ENCODE results near the gene SMIM43.
A peak's percentile ranks its signal among the peaks of the same experiment; 100 is the strongest.

SMIM43 gene

DNA sequence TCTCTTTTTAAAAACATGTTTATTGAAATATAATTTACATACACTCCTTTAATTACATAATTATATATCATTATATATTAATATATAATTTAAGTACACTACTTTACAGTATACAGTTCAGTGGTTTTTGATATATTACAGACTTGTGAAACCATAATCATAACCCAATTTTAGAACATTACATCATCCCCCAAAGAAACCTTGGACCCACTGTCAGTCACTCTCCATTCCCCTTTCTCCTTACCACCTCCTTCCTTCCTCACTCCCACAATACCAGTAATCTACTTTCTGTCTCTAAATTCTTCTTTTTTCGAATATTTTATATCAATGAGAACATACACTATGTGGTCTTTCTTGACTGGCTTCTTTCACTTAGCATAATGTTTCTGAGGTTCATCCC is 18.2 kb upstream of the SMIM43 start:
- no peaks in the 10 kb centered on the region for H3K36me3 ChIP-seq (ENCODE audit: control insufficient read depth, insufficient read depth, low read length)
- no peak overlapping the region for H3K27ac ChIP-seq (ENCODE audit: low read depth, low read length)
- no peak overlapping the region for H3K9ac ChIP-seq (ENCODE audit: low read depth, low read length)
- H3K9me3 ChIP-seq (ENCODE audit: control insufficient read depth, insufficient read depth, low read length), result no peaks in the 10 kb centered on the region
- H3K4me3 ChIP-seq (ENCODE audit: low read depth, low read length), result no peak overlapping the region
- H3K27me3 ChIP-seq (ENCODE audit: control insufficient read depth, insufficient read depth, low read length), result no peaks in the 10 kb centered on the region
- no peaks in the 10 kb centered on the region for H3K4me1 ChIP-seq (ENCODE audit: control insufficient read depth, insufficient read depth, low read length)

DNA sequence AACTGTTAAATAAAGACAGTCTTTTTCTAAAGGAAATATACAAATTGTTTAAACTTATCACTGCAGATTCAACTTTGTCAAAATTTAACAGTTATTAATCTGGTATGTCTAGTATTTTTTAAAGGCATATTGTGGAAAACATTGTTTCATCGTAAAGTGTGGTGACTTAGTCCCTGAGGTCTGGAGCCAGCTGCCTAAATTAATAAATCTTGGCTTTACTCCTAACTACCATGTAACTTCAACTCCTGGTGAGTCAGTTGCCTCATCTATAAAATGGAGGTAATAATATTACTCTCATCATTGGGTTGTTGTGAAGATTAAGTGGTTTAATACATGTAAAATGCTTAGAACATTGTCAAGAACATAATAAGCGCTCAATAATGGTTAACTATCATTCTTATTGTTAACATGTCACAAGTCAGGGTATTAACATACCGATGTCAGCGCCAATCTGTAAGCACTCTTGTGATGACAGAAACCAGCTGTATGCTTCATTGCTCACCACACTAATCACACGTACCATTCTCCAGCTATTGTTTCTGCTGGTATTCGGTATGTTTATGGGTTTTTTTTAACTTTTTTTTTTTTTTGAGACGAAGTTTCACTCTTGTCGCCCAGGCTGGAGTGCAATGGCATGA is 14.1 kb upstream of the SMIM43 start:
- Histone ChIP-seq H3K4me1 (ENCODE audit: control insufficient read depth, insufficient read depth, low read length) (peaks cover 4% of the 10 kb centered on the region; the same call in 1 of the 2 replicates), H3K4me3 (ENCODE audit: low read depth, low read length) (no peak overlapping the region), H3K36me3 (ENCODE audit: control insufficient read depth, insufficient read depth, low read length) (no peaks in the 10 kb centered on the region), H3K27ac (ENCODE audit: low read depth, low read length) (no peak overlapping the region), H3K9me3 (ENCODE audit: control insufficient read depth, insufficient read depth, low read length) (no peaks in the 10 kb centered on the region), H3K9ac (ENCODE audit: low read depth, low read length) (no peak overlapping the region), H3K27me3 (ENCODE audit: control insufficient read depth, insufficient read depth, low read length) (no peaks in the 10 kb centered on the region)

DNA sequence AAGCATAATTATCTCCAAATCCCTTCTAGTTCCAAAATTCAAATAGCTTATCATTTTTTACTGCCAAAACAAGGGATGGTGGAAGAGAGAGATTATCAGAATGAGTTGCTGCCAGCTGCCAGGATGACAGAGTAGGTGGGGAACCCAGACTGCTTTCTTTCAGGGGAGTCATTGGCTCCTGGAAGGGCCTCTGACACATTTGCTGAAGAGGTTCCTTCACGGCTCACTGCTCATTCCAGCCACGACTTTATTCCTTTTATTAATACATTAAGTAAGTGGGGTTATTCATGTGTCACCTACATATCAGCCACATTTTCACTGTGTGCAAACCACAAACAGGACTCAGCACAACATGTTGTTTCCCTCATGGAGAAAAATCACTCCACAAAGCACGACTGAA is 12.7 kb upstream of the SMIM43 start:
- Histone ChIP-seq H3K4me1 (ENCODE audit: control insufficient read depth, insufficient read depth, low read length) (peaks cover 8% of the 10 kb centered on the region; the same call in 1 of the 2 replicates), H3K4me3 (ENCODE audit: low read depth, low read length) (no peak overlapping the region), H3K9ac (ENCODE audit: low read depth, low read length) (no peak overlapping the region), H3K27me3 (ENCODE audit: control insufficient read depth, insufficient read depth, low read length) (no peaks in the 10 kb centered on the region), H3K9me3 (ENCODE audit: control insufficient read depth, insufficient read depth, low read length) (no peaks in the 10 kb centered on the region), H3K36me3 (ENCODE audit: control insufficient read depth, insufficient read depth, low read length) (no peaks in the 10 kb centered on the region), H3K27ac (ENCODE audit: low read depth, low read length) (no peak overlapping the region)

DNA sequence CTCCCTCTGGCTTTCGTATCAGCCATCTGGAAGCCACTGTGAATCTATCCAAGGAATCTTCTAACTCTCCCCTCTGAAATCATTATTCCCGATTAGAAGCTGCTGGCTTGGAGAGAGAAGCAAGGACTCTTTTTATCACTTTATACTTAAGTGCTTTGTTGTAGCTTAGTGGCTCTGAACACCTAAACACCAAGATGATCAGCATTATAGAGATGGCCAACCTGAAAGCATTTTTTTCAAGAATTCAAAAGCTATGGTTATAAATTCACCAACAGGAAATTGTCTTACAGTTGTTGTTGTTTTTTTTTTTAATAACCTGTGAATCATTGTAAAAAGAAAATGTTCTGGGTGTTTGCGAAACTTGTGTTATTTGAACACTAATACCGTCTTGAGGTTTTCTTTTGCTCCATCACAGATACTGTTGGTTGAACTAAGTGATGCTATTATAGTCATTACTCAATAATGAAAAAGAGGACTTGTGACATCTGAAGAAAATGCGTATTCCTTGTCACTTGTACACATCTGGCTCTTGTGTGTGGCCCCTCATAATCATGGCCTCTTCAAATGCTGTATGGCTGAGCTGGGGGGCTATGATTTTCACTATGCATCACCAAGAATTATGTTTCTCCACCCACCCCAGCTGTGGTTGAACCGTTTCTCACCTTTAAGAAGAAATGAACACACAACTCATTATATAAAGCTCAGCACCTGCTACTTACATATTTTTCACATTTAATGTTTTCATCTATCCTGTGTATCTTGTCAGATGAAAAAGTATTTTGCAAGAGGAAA is 11.8 kb upstream of the SMIM43 start:
- H3K36me3 ChIP-seq (ENCODE audit: control insufficient read depth, insufficient read depth, low read length), result no peaks in the 10 kb centered on the region
- no peak overlapping the region for H3K27ac ChIP-seq (ENCODE audit: low read depth, low read length)
- no peak overlapping the region for H3K9ac ChIP-seq (ENCODE audit: low read depth, low read length)
- H3K9me3 ChIP-seq (ENCODE audit: control insufficient read depth, insufficient read depth, low read length), result no peaks in the 10 kb centered on the region
- no peaks in the 10 kb centered on the region for H3K27me3 ChIP-seq (ENCODE audit: control insufficient read depth, insufficient read depth, low read length)
- no peak overlapping the region for H3K4me3 ChIP-seq (ENCODE audit: low read depth, low read length)
- H3K4me1 ChIP-seq (ENCODE audit: control insufficient read depth, insufficient read depth, low read length), result peaks cover 8% of the 10 kb centered on the region; the same call in 1 of the 2 replicates

DNA sequence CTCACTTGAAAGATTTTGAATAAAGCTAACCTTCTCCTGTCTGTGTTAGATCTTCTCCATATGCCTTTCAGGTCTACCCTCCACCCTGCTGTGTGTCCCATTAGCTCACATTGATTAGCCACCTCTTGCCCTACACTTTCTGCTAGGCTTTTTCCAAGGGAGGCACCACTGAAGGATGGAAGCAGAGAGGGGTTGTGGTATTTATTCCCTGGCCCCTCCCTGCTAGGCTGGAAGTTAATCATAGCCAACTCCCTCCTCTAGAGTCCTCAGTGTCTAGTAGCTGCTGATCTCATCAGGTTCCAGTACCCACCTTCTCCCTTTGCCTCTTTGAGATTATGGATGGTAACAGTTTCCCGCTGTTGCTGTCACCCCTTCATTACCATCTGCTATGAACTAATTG is 8.9 kb upstream of the SMIM43 start:
- H3K36me3 ChIP-seq (ENCODE audit: control insufficient read depth, insufficient read depth, low read length), result no peaks in the 10 kb centered on the region
- H3K27ac ChIP-seq (ENCODE audit: low read depth, low read length), result no peak overlapping the region
- H3K4me1 ChIP-seq (ENCODE audit: control insufficient read depth, insufficient read depth, low read length), result peaks cover 8% of the 10 kb centered on the region; the same call in 1 of the 2 replicates
- no peak overlapping the region for H3K4me3 ChIP-seq (ENCODE audit: low read depth, low read length)
- peaks cover 1% of the 10 kb centered on the region; the same call in 1 of the 2 replicates for H3K27me3 ChIP-seq (ENCODE audit: control insufficient read depth, insufficient read depth, low read length)
- H3K9me3 ChIP-seq (ENCODE audit: control insufficient read depth, insufficient read depth, low read length), result no peaks in the 10 kb centered on the region
- no peak overlapping the region for H3K9ac ChIP-seq (ENCODE audit: low read depth, low read length)

DNA sequence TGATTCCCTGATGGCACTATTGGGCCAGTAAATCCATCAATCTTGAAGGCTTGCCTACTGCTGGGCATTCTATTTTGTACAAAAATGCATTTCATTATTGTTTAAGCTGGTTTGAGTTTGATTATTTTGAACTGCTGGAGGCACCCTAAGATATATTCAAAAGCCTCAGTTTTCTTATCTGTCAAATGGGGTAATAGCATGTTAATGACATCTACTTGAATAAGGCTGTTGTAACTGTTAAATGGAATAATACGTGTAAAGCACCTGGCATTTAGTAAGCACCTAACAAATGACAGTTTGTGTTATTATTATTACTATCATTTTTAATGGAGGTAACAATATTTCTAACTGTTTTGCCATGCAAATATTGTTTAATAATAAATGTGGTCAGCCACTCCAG is 6.9 kb upstream of the SMIM43 start:
- Histone ChIP-seq H3K4me3 (ENCODE audit: low read depth, low read length) (no peak overlapping the region), H3K36me3 (ENCODE audit: control insufficient read depth, insufficient read depth, low read length) (no peaks in the 10 kb centered on the region), H3K27ac (ENCODE audit: low read depth, low read length) (no peak overlapping the region), H3K9me3 (ENCODE audit: control insufficient read depth, insufficient read depth, low read length) (no peaks in the 10 kb centered on the region), H3K9ac (ENCODE audit: low read depth, low read length) (no peak overlapping the region), H3K27me3 (ENCODE audit: control insufficient read depth, insufficient read depth, low read length) (peaks cover 16% of the 10 kb centered on the region), H3K4me1 (ENCODE audit: control insufficient read depth, insufficient read depth, low read length) (peaks cover 8% of the 10 kb centered on the region; the same call in 1 of the 2 replicates)

DNA sequence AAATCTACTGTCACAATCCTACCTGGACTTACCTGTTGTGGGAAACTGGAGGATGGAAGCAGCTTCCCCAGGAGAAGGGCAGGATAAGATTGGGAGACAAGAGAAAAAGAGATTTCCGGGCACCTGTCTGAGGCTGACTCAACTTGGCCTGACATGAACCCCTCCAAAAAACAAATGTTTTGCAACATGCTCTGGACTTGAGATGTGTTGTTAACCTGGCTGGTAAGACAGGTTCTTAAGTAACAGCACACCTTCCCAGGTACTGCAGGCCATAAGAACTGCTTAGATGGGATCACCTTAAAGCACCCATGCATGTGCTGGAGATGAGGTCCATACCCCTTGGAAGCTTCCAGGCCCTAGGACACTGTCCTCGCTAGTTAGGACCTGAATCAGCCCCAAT is 4.4 kb upstream of the SMIM43 start:
- no peak overlapping the region for H3K9ac ChIP-seq (ENCODE audit: low read depth, low read length)
- H3K27ac ChIP-seq (ENCODE audit: low read depth, low read length), result no peak overlapping the region
- peaks cover 19% of the 10 kb centered on the region for H3K4me1 ChIP-seq (ENCODE audit: control insufficient read depth, insufficient read depth, low read length)
- H3K36me3 ChIP-seq (ENCODE audit: control insufficient read depth, insufficient read depth, low read length), result no peaks in the 10 kb centered on the region
- H3K9me3 ChIP-seq (ENCODE audit: control insufficient read depth, insufficient read depth, low read length), result no peaks in the 10 kb centered on the region
- H3K4me3 ChIP-seq (ENCODE audit: low read depth, low read length), result no peak overlapping the region
- H3K27me3 ChIP-seq (ENCODE audit: control insufficient read depth, insufficient read depth, low read length), result peaks cover 41% of the 10 kb centered on the region

DNA sequence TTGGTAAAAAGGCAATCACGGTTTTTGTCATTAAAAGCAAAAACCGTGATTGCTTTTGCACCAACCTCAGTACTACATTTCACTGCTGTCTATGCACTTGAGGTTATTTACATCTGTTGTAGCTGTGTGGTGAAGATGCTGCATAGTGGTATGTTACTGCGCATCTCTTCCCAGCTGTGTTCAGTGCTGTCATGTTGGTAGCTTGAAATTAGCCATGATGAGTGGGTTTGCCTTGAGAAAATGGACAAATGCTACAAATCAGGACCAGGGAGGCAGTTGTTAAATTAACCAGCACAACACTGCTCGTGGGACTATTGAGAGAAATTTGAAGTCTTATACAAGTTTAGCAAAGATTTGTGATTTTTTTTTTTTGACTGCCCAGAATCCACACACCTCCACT is 2.2 kb upstream of the SMIM43 start:
- Histone ChIP-seq H3K27me3 (ENCODE audit: control insufficient read depth, insufficient read depth, low read length) (peaks cover 63% of the 10 kb centered on the region), H3K4me3 (ENCODE audit: low read depth, low read length) (no peak overlapping the region), H3K27ac (ENCODE audit: low read depth, low read length) (no peak overlapping the region), H3K36me3 (ENCODE audit: control insufficient read depth, insufficient read depth, low read length) (no peaks in the 10 kb centered on the region), H3K9me3 (ENCODE audit: control insufficient read depth, insufficient read depth, low read length) (no peaks in the 10 kb centered on the region), H3K4me1 (ENCODE audit: control insufficient read depth, insufficient read depth, low read length) (peaks cover 20% of the 10 kb centered on the region; the same call in 1 of the 2 replicates), H3K9ac (ENCODE audit: low read depth, low read length) (no peak overlapping the region)

DNA sequence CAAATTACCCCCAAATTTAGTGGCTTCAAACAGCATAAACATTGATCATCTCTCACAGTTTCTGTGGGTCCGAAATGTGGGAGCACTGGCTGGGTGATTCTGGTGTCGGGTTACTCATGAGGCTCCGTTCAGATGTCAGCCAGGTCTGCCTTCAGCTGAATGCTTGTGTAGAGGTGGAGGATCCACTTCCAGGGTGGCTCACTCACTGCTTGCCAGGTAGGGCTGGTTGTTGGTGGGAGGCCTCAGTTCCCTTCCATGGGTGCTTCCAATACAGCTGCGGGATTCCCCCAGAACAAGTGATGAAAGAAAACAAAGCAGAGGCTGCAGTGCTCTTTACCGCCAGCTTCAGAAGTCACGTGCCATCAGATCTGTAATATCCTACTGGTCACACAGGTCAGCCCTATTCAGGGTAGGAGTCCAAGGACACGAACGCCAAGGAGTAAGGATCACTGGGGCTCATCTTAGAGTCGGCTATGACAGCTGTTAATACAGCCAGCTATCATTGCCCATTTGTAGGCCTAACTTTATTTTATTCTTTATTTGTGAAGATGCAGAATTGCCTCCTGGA is 1.1 kb upstream of the SMIM43 start:
- H3K27ac ChIP-seq (ENCODE audit: low read depth, low read length), result no peak overlapping the region
- H3K4me3 ChIP-seq (ENCODE audit: low read depth, low read length), result peak overlapping the region; percentile 76
- peaks cover 66% of the 10 kb centered on the region for H3K27me3 ChIP-seq (ENCODE audit: control insufficient read depth, insufficient read depth, low read length)
- peaks cover 20% of the 10 kb centered on the region; the same call in 1 of the 2 replicates for H3K4me1 ChIP-seq (ENCODE audit: control insufficient read depth, insufficient read depth, low read length)
- H3K36me3 ChIP-seq (ENCODE audit: control insufficient read depth, insufficient read depth, low read length), result no peaks in the 10 kb centered on the region
- no peaks in the 10 kb centered on the region for H3K9me3 ChIP-seq (ENCODE audit: control insufficient read depth, insufficient read depth, low read length)
- H3K9ac ChIP-seq (ENCODE audit: low read depth, low read length), result no peak overlapping the region

DNA sequence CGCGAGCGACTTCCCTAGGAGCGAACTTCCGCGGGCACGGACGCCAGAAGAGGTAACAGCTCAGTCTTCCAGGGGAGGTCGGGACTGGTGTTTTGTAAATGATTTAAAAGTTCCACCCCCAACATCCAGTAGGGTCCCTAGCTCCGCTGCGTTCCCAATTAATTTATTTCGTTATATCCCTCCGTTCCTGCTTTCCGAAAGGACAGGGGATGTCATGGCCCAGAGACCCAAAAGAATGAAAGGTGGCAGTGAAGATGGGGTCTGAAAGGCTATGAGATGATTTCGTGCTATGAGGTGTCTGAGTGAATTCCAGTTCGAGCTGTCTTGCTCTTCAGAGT is 373 bp upstream of the SMIM43 start:
- Histone ChIP-seq H3K9ac (ENCODE audit: low read depth, low read length) (peak overlapping the region; percentile 44; the same call in 1 of the 2 replicates), H3K4me3 (ENCODE audit: low read depth, low read length) (peak overlapping the region; percentile 76), H3K27ac (ENCODE audit: low read depth, low read length) (no peak overlapping the region), H3K9me3 (ENCODE audit: control insufficient read depth, insufficient read depth, low read length) (no peaks in the 10 kb centered on the region), H3K4me1 (ENCODE audit: control insufficient read depth, insufficient read depth, low read length) (peaks cover 20% of the 10 kb centered on the region; the same call in 1 of the 2 replicates), H3K36me3 (ENCODE audit: control insufficient read depth, insufficient read depth, low read length) (no peaks in the 10 kb centered on the region), H3K27me3 (ENCODE audit: control insufficient read depth, insufficient read depth, low read length) (peaks cover 66% of the 10 kb centered on the region)

DNA sequence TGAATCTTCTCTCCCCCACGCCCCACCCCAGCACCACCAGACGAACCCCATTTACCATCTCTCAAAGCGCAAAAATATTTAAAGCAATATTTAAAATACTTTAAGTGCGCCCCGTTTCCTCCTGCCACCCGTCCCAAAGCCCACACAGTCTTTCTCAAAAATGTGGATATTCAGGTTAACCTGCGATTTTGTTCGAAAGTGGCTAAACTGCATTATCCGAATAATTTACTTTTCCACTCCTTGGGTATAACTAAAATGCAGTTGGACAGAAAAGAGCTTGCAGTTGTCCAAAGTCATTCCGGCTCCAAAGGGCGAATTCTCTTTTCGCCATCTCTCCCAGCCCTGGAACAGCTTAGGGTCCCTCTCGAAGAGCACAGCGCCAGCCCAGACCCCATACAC is 662 bp downstream of the SMIM43 start:
- H3K9me3 ChIP-seq (ENCODE audit: control insufficient read depth, insufficient read depth, low read length), result no peaks in the 10 kb centered on the region
- peaks cover 66% of the 10 kb centered on the region for H3K27me3 ChIP-seq (ENCODE audit: control insufficient read depth, insufficient read depth, low read length)
- peaks cover 20% of the 10 kb centered on the region; the same call in 1 of the 2 replicates for H3K4me1 ChIP-seq (ENCODE audit: control insufficient read depth, insufficient read depth, low read length)
- H3K4me3 ChIP-seq (ENCODE audit: low read depth, low read length), result peak overlapping the region; percentile 76
- H3K36me3 ChIP-seq (ENCODE audit: control insufficient read depth, insufficient read depth, low read length), result no peaks in the 10 kb centered on the region
- H3K9ac ChIP-seq (ENCODE audit: low read depth, low read length), result no peak overlapping the region
- no peak overlapping the region for H3K27ac ChIP-seq (ENCODE audit: low read depth, low read length)
